Thyroid gland (tissue), 4 donors: ENCODE results near the gene MSMP. TPM values are rescaled to one million over a fixed set of nuclear protein-coding genes. Genes with fewer than 3 reads are reported as not detected.
A peak's percentile ranks its signal among the peaks of the same experiment; 100 is the strongest.

Source experiments
- DNase-seq, 2 donors: peaks; one replicate each; pipeline ENCODE4 v3.0.0-alpha.2; 2019
- H3K27ac ChIP-seq, 3 donors: fragments of 200-600 bp; sonication (generic); 1 replicate in 2 of 3; 2 replicates in 1 of 3; pipeline ENCODE4 v1.5.1; 2016 to 2019; ENCODE audit warnings: mild to moderate bottlenecking in 1 of 3, moderate library complexity in 1 of 3
- H3K27me3 ChIP-seq: fragments of 200-600 bp; sonication (generic); one replicate; pipeline ENCODE4 v1.5.1; 2019
- H3K36me3 ChIP-seq, 2 donors: fragments of 200-600 bp; sonication (generic); one replicate each; pipeline ENCODE4 v1.5.1; 2016 to 2019
- H3K4me1 ChIP-seq, 2 donors: fragments of 200-600 bp; sonication (generic); one replicate each; pipeline ENCODE4 v1.5.1; 2017 to 2019
- H3K4me3 ChIP-seq, 3 donors: fragments of 200-600 bp; sonication (generic); replicated peaks in 1 of 3; 1 replicate in 2 of 3; 2 replicates in 1 of 3; pipeline ENCODE4 v1.5.1; 2016; ENCODE audit warnings: mild to moderate bottlenecking in 1 of 3
- H3K9me3 ChIP-seq: fragments of 200-600 bp; sonication (generic); one replicate; pipeline ENCODE4 v1.5.1; 2017
- CTCF ChIP-seq, 6 experiments: fragments of 200-600 bp in 3 of 6; fragments of 450-650 bp in 3 of 6; sonication (generic) in 3 of 6; IDR thresholded peaks; one replicate each; pipeline ENCODE4 v1.5.1; 2016 to 2019; ENCODE audit warnings: antibody characterized with exemption in 6 of 6, mild to moderate bottlenecking in 2 of 6, inconsistent platforms in 1 of 6, moderate library complexity in 1 of 6
- POLR2A ChIP-seq, 2 donors: fragments of 450-650 bp; IDR thresholded peaks; one replicate each; pipeline ENCODE4 v1.6.1; 2017; ENCODE audit warnings: antibody characterized with exemption in 2 of 2, mild to moderate bottlenecking in 2 of 2, moderate library complexity in 1 of 2
- WGBS, 2 donors: methylation state at CpG; one replicate each; pipeline ENCODE4 v1.1.5; 2017; 5-methylcytosine and 5-hydroxymethylcytosine counted together
- intact Hi-C: fragments of 100-400 bp; cut with DNase I; formaldehyde crosslinking; loops from one replicate; pipeline ENCODE4 v1.15.1; 2023
- total RNA-seq, 4 donors: library from RNA; depleted of rRNA; stranded (reverse); fragments of >200 nt; gene quantifications; one replicate each; pipeline ENCODE4 v1.2.3, GENCODE V29; 2016

The MSMP gene
- total RNA-seq, 4 donors from 2014 or later = 0.67 TPM; not detected in 3

- Histone ChIP-seq H3K27me3 (no peaks in the 10 kb centered on the region), H3K9me3 (no peaks in the 10 kb centered on the region), H3K36me3 (peaks cover 23 to 37% of the 10 kb centered on the region in 2 donors), H3K4me1 (peaks cover 28 to 34% of the 10 kb centered on the region in 2 donors), H3K4me3 (no peak overlapping the region), H3K27ac (no peak overlapping the region)
- TF ChIP-seq POLR2A (IDR thresholded peaks at IDR 0.05) (no peak), CTCF (IDR thresholded peaks at IDR 0.05) (no peak)
- intact Hi-C loops = no loop called here
- WGBS, 2 donors = 87 to 89% methylated on average over 5 of the region's 5 CpGs
- DNase-seq = no peak
These were observed 610 bp downstream of the MSMP start for GRCh38 chr9:35753466-35753865.

GRCh38 chr9:35750256-35750531, 3.9 kb downstream of the MSMP start:
- no peaks in the 10 kb centered on the region for H3K27me3 ChIP-seq
- 36 to 48% methylated on average over 2 to 4 of the region's 4 CpGs for WGBS, 2 donors

DNA sequence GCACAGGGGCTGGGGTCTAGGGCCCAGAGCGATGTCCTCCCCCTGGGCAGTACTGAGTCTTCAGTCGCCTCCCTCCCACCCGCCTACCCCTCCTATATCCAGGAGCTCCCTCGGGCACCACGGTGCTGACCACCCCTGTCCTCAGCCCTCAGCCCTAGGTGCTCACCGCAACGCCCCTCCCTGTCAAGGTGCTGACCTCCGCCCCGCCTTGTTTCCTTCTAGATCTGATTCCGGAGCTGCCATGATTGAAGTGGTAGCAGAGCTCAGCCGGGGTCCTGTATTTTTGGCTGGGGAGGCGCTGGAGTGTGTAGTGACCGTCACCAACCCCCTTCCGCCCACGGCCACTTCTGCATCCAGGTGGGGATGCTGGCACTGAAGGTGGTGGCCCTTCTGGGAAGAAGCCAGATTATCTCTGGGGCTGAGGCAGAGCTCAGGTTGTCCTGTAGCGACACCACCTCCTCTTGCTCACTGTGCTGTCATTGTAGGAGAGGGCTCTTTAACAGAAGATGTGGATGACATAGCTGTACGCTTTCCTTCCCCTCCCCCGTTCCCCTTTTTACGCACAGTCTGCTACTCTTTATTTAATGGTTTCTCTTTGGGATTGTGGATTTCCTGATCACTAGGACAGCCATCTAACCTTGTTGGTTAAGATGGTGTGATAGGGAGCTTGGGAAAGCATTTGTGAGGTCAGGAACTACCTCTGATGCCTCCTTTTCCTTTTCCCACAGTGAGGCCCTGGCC, 4.4 kb downstream of the MSMP start:
- peak overlapping the region; percentile 68 to 86 (median 84) for H3K27ac ChIP-seq
- no peaks in the 10 kb centered on the region for H3K27me3 ChIP-seq
- intact Hi-C loops = loop anchor here (10.0 kb wide), 1 partner anchor 75 kb away; the partner anchor contains the start of genes FAM221B and TMEM8B
- H3K36me3 ChIP-seq = peaks cover 25 to 37% of the 10 kb centered on the region in 2 donors
- peak; percentile 65 to 68 for DNase-seq
- H3K9me3 ChIP-seq = no peaks in the 10 kb centered on the region
- TF ChIP-seq POLR2A (IDR thresholded peaks at IDR 0.05) (no peak), CTCF (IDR thresholded peaks at IDR 0.05) (no peak)
- H3K4me1 ChIP-seq = peaks cover 34 to 35% of the 10 kb centered on the region in 2 donors
- WGBS, 2 donors = 5 to 6% methylated on average over 12 to 13 of the region's 19 CpGs
- H3K4me3 ChIP-seq = peak overlapping the region; percentile 61 to 69 (median 62)

More at GRCh38 chr9:35750256-35750531, 3.9 kb downstream of the MSMP start:
- intact Hi-C loops = no loop called here
- H3K4me3 ChIP-seq = peak overlapping the region in 1 of 3 donors; percentile 69
- H3K9me3 ChIP-seq = no peaks in the 10 kb centered on the region
- TF ChIP-seq POLR2A (IDR thresholded peaks at IDR 0.05) (no peak), CTCF (IDR thresholded peaks at IDR 0.05) (no peak)
- peak; percentile 36 to 60 for DNase-seq
- peaks cover 34 to 35% of the 10 kb centered on the region in 2 donors for H3K4me1 ChIP-seq
- H3K36me3 ChIP-seq = peaks cover 23 to 37% of the 10 kb centered on the region in 2 donors
- peak overlapping the region in 2 of 3 donors; percentile 68 to 84 for H3K27ac ChIP-seq

- peak within 1 kb of the TSS; percentile 68 to 86 (median 84) for H3K27ac ChIP-seq
- no peaks in the 10 kb centered on the region for H3K27me3 ChIP-seq
- peak within 1 kb of the TSS; percentile 61 to 69 (median 62) for H3K4me3 ChIP-seq
- H3K9me3 ChIP-seq = no peaks in the 10 kb centered on the region
- TF ChIP-seq POLR2A (IDR thresholded peaks at IDR 0.05) (peak; percentile 26 to 86), CTCF (IDR thresholded peaks at IDR 0.05) (peak in 1 of 6 experiments; percentile 2)
- peaks cover 32 to 39% of the 10 kb centered on the region in 2 donors for H3K36me3 ChIP-seq
- intact Hi-C loops = loop anchor here (10.0 kb wide), 1 partner anchor 76 kb away; the partner anchor contains the start of genes FAM221B and TMEM8B
- peaks cover 34 to 35% of the 10 kb centered on the region in 2 donors for H3K4me1 ChIP-seq
- DNase-seq = peak; percentile 85 to 86
- 0 to 1% methylated on average over 9 to 21 of the region's 69 CpGs for WGBS, 2 donors
These were observed 5.1 kb downstream of the MSMP start, which contains the start of the genes GBA2 and RGP1 for GRCh38 chr9:35748858-35749514. GBA2 (minus strand) TSS chr9:35749228; CDS start chr9:35748704, 524 bp downstream. RGP1 (plus strand) TSS chr9:35749287; CDS start chr9:35749756, 469 bp downstream.
